ENCODE results near the gene HDAC1. TPM values are rescaled to one million over a fixed set of nuclear protein-coding genes. Genes with fewer than 3 reads are reported as not detected.

Gene HDAC1
- total and polyA plus RNA-seq, 2 of the 13 experiments (the other 11 are each of a cell fraction or from before 2014, with no cell fraction given): 93.5 to 189 TPM

DNA sequence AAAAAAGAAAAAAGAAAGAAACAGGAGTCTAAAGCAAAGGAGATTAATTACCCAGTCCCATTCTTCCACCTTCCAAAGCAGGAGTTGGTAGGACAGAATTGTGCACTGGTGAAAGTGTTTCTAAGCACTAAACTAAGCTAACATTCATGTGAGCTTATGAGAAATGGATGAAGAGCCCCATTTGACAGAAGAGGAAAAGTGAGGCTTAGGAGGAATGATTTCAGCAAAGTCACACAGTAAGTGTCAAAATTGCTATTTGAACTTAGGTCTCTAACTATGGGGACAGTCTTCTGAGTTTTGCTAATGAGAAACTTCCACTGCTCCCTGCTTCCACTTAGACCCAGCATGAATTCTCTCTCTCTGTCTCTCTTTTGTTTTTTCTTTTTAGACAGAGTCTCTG is 22.1 kb upstream of the HDAC1 start:
- POLR2A ChIA-PET: no interaction called here
- Histone ChIP-seq H2AFZ (ENCODE audit: low read length) (no peak overlapping the region), H3K9me3 (ENCODE audit: low read length) (no peaks in the 10 kb centered on the region), H3K27me3 (ENCODE audit: control insufficient read depth in 1 of 2, insufficient read depth in 2 of 2, low read length in 2 of 2) (peaks cover 0 to 5% of the 10 kb centered on the region in 2 experiments; a peak in 1 of 5 replicates), H3K27ac (ENCODE audit: extremely low read length, insufficient read depth, low read length) (no peak overlapping the region), H3K79me2 (ENCODE audit: insufficient read depth, low read length) (no peaks in the 10 kb centered on the region), H3K4me1 (ENCODE audit: insufficient read depth, low read length) (peaks cover 45% of the 10 kb centered on the region), H4K20me1 (ENCODE audit: insufficient read depth, low read length) (no peaks in the 10 kb centered on the region), H3K4me2 (ENCODE audit: low read depth, low read length) (no peak overlapping the region), H3K9ac (ENCODE audit: insufficient read depth, low read depth, low read length) (no peak overlapping the region), H3K4me3 (replicated peaks in 1 of 3; ENCODE audit: insufficient read depth in 1 of 3, low read depth in 2 of 3, low read length in 3 of 3) (no peak overlapping the region), H3K36me3 (replicated peaks in 1 of 2; ENCODE audit: control insufficient read depth in 1 of 2, insufficient read depth in 2 of 2, low read length in 2 of 2) (no peaks in the 10 kb centered on the region)
- TF ChIP-seq, protein P1, sequence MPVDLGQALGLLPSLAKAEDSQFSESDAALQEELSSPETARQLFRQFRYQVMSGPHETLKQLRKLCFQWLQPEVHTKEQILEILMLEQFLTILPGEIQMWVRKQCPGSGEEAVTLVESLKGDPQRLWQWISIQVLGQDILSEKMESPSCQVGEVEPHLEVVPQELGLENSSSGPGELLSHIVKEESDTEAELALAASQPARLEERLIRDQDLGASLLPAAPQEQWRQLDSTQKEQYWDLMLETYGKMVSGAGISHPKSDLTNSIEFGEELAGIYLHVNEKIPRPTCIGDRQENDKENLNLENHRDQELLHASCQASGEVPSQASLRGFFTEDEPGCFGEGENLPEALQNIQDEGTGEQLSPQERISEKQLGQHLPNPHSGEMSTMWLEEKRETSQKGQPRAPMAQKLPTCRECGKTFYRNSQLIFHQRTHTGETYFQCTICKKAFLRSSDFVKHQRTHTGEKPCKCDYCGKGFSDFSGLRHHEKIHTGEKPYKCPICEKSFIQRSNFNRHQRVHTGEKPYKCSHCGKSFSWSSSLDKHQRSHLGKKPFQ (CRISPR knock-in tag; IDR thresholded peaks at IDR 0.05; ENCODE audit: insufficient replicate concordance): no peak
- TF ChIP-seq, protein P2, sequence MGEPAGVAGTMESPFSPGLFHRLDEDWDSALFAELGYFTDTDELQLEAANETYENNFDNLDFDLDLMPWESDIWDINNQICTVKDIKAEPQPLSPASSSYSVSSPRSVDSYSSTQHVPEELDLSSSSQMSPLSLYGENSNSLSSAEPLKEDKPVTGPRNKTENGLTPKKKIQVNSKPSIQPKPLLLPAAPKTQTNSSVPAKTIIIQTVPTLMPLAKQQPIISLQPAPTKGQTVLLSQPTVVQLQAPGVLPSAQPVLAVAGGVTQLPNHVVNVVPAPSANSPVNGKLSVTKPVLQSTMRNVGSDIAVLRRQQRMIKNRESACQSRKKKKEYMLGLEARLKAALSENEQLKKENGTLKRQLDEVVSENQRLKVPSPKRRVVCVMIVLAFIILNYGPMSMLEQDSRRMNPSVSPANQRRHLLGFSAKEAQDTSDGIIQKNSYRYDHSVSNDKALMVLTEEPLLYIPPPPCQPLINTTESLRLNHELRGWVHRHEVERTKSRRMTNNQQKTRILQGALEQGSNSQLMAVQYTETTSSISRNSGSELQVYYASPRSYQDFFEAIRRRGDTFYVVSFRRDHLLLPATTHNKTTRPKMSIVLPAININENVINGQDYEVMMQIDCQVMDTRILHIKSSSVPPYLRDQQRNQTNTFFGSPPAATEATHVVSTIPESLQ (CRISPR knock-in tag; conservative IDR thresholded peaks at IDR 0.05): no peak
- TF ChIP-seq ZNF782 (CRISPR knock-in tag; IDR thresholded peaks at IDR 0.05; ENCODE audit: borderline replicate concordance): no peak
- TF ChIP-seq ZMYM3 (CRISPR knock-in tag; IDR thresholded peaks at IDR 0.05): 0 out of 2 replicates have a peak, but pooled peaks have one; percentile 17
- no peak for TF ChIP-seq TBP (CRISPR knock-in tag; IDR thresholded peaks at IDR 0.05)
- no peak for TF ChIP-seq ZBTB7A (CRISPR knock-in tag; IDR thresholded peaks at IDR 0.05)
- peak; percentile 77 for TF ChIP-seq ZNF629 (CRISPR knock-in tag; conservative IDR thresholded peaks at IDR 0.05)
- no peak for TF ChIP-seq JUND (CRISPR knock-in tag; IDR thresholded peaks at IDR 0.05)
- no peak for TF ChIP-seq GATAD2A (CRISPR knock-in tag; IDR thresholded peaks at IDR 0.05)
- no peak for TF ChIP-seq MIER2 (CRISPR knock-in tag; IDR thresholded peaks at IDR 0.05)
- TF ChIP-seq, protein P3, sequence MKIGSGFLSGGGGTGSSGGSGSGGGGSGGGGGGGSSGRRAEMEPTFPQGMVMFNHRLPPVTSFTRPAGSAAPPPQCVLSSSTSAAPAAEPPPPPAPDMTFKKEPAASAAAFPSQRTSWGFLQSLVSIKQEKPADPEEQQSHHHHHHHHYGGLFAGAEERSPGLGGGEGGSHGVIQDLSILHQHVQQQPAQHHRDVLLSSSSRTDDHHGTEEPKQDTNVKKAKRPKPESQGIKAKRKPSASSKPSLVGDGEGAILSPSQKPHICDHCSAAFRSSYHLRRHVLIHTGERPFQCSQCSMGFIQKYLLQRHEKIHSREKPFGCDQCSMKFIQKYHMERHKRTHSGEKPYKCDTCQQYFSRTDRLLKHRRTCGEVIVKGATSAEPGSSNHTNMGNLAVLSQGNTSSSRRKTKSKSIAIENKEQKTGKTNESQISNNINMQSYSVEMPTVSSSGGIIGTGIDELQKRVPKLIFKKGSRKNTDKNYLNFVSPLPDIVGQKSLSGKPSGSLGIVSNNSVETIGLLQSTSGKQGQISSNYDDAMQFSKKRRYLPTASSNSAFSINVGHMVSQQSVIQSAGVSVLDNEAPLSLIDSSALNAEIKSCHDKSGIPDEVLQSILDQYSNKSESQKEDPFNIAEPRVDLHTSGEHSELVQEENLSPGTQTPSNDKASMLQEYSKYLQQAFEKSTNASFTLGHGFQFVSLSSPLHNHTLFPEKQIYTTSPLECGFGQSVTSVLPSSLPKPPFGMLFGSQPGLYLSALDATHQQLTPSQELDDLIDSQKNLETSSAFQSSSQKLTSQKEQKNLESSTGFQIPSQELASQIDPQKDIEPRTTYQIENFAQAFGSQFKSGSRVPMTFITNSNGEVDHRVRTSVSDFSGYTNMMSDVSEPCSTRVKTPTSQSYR (CRISPR knock-in tag; IDR thresholded peaks at IDR 0.05; ENCODE audit: borderline replicate concordance): no peak
- no peak for TF ChIP-seq MAFK (conservative IDR thresholded peaks at IDR 0.05 in 1 of 2, IDR thresholded peaks at IDR 0.05 in 1 of 2; ENCODE audit: low read length in 2 of 2)
- no peak for TF ChIP-seq MTA3 (CRISPR knock-in tag; IDR thresholded peaks at IDR 0.05)
- TF ChIP-seq, protein P4, sequence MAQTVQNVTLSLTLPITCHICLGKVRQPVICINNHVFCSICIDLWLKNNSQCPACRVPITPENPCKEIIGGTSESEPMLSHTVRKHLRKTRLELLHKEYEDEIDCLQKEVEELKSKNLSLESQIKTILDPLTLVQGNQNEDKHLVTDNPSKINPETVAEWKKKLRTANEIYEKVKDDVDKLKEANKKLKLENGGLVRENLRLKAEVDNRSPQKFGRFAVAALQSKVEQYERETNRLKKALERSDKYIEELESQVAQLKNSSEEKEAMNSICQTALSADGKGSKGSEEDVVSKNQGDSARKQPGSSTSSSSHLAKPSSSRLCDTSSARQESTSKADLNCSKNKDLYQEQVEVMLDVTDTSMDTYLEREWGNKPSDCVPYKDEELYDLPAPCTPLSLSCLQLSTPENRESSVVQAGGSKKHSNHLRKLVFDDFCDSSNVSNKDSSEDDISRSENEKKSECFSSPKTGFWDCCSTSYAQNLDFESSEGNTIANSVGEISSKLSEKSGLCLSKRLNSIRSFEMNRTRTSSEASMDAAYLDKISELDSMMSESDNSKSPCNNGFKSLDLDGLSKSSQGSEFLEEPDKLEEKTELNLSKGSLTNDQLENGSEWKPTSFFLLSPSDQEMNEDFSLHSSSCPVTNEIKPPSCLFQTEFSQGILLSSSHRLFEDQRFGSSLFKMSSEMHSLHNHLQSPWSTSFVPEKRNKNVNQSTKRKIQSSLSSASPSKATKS (CRISPR knock-in tag; IDR thresholded peaks at IDR 0.05): no peak
- CTCF ChIA-PET (ENCODE audit: low intra/inter-chr PET ratio, low total read pairs): no interaction called here
- no TSS peak for BruUV-seq (replicated peaks)
- DNase-seq (ENCODE audit: low spot score) (no peak), FAIRE-seq (no peak), ATAC-seq (no peak)
- intact Hi-C loops (cut with micrococcal nuclease; ENCODE audit: unreplicated experiment): no loop called here
- in situ Hi-C loops (cut with HindIII; ENCODE audit: extremely low pct_ligation_motif_present, low pct_unique_long_range_greater_than_20kb): no loop called here

All from HepG2 (cell line).